DMS 273 (cell line): ENCODE data around the gene WNT11.
A peak's percentile ranks its signal among the peaks of the same experiment; 100 is the strongest.

Experiments used
- DNase-seq: peaks from one replicate; lab custom pipeline; 2025; ENCODE audit not compliant: unreplicated experiment; lab: John Stamatoyannopoulos, UW

Gene WNT11

DNA sequence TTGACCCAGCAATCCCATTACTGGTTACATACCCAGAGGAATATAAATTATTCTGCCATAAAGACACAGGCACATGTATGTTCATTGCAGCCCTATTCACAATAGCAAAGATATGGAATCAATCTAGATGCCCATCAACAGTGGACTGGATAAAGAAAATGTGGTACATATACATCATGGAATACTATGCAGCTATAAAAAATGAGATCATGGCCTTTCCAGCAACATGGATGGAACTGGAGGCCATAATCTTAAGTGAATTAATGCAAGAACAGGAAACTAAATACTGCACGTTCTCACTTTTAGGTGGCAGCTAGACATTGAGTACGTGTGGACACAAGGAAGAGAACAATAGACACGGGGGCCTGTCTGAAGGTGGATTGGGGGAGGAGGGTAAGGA, 15.1 kb upstream of the WNT11 start:
- no peak for DNase-seq

DNA sequence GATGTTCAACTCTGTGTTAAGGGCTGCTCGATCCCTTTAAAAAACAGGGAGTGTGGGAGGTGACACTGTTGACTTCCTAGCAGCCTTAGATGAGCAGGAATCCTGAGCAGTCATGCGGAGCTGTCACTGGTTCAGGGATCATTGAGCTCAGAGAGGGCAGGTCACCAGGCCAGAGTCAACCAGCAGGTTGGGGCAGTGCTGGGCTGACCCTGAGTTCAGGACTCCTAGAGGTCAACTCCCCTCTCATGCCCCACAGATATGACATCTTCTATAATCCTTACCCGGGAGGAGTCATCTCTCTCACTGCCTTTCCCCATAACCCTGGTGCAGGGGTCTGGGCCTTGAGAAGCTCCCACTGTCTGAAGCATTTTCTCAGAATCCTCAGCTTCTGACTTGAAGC, 12.9 kb upstream of the WNT11 start:
- DNase-seq = no peak

DNA sequence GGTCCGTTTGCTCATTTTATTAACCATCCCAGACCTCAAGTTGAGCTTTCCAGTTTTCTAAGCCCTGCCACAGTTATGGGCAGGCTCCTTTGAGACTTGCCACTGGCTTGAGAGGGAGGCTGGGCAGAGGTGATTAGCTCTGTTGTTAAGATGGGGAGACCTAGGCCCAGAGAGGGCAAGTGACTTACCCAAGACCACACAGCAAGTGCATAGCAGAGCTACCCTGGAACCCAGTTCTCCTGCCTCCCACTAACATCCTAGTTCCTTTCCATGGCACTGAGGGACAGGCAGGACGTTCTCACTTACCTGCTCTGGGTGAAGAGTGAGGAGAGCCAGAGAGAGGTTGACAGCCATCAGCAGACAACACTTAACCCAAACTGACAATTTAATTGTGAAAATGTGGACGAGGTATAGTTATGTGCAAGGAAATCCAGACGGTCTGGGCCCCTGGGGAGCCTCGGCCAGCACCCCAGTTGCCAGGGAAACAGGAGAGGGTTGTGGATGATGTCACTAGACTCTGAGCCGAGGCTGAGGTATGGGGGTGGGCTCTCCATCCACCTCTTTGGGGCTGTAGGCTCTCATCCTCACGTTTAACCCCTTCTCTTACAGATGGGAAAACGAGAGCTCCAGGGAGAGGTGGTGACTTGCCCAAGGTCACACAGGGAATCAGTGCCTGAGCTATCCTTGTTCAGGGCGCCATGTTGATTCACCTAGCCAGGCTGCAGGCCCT, 12.3 kb upstream of the WNT11 start:
- peak; percentile 13 for DNase-seq

DNA sequence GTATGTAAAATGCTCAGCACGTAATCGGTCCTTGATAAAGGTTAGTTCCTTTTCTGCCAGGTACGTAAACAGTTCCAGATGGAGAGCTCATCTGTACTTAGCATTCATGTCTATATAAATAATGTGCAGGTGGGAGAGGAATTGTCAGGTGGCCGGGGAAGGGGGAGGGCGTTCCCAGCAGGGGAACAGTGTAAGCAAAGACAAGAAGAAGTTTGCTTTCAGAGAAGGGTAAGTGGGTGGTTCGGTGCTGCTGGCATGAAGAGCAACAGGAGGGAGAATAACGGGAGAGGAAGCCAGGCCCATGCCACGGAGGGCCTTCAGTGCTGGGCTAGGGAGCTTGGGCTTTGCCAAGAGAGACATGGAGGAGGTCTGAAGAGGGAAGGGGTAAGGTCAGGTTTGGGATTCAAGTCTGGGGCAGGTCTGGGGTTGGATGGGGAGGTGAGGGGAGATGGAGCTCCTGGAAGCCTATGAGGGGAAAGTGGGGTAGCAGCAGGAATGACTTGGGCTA, 11.4 kb upstream of the WNT11 start:
- DNase-seq = no peak

DNA sequence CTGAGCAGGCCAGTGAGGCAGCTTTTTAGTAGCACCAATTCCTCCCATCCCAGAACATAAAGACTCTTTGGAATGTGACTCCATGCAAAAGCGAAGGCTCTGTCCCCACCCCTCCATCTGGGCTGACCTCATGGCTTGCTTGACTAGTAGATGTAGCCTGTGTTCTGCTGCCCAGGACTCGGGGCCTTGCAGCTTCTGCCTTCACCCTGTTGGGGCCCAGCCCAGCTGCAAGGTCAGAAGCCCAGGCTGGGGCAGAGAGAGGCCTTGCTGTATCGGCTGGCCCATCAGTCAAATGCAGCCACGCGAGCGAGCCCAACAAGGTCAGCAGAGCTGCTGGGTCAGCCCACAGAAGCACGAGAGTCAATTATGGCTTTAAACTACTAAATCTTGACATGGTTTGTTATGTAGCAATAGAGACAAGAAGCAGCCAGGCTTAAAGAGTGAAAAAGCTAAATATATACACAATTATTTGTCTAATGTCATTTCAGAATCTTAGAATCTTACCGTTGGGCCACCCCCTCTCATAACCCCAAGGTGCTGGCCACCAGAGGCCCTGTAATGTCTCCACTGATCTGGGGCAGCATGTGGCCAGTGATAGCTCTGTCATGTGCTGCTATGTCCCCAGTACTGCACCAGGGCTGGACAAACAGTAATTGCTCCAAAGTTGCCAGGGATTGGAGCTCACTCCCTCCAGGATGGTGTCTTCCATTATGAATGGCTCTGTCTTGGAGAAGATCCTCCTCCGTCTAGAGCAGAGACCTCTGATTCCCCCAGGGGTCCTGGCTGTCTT, 10.4 kb upstream of the WNT11 start:
- DNase-seq = peak; percentile 25

DNA sequence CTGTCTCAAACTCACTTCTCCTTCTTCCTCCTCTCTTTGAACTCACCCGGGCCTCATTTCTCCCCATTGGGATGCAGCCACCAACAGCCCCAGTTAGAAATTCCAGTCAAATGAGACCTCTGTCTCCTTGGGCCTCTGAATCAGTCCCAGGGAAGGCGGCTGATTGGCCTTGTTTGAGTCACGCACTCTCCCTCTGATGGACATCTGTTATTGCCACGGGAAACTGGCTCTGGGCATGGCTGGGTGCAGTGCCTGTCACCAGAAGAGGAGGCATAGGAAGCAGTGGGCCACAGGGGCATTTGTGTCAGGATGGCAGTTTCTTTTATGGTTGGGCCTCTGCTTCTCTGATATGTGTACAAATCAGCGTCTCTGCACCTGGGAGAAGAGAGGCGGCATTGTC, 9.6 kb upstream of the WNT11 start:
- peak; percentile 32 for DNase-seq

DNA sequence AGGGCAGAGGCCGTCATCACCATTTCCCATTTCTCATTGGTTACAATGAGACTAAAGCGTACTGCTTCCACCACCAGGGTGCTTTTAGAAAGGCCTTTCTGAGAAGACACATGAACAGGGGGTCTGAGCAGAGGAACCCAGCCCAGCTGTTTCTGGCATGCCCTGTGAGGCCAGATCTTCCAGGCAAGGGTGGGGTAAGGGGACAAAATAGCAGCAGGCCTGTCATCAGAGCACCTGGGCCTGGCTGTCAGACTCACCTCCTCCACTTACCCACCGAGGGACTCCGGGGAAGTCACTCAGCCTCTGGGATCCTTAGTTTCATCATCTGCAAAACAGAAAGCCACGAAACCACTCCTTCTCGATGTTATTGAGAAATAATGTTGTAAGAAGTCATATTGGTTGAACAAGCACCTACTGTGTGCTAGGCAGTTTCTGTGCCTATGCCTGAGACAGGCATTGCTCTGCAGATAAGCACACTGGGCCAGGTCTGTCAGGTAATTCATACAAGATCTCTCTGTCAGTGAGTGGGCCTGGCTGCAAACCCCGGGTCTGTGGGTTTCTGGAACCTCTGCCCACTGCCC, 8.8 kb upstream of the WNT11 start:
- no peak for DNase-seq

GRCh38 chr11:76214186-76214585, 7.9 kb upstream of the WNT11 start:
- DNase-seq = no peak

DNA sequence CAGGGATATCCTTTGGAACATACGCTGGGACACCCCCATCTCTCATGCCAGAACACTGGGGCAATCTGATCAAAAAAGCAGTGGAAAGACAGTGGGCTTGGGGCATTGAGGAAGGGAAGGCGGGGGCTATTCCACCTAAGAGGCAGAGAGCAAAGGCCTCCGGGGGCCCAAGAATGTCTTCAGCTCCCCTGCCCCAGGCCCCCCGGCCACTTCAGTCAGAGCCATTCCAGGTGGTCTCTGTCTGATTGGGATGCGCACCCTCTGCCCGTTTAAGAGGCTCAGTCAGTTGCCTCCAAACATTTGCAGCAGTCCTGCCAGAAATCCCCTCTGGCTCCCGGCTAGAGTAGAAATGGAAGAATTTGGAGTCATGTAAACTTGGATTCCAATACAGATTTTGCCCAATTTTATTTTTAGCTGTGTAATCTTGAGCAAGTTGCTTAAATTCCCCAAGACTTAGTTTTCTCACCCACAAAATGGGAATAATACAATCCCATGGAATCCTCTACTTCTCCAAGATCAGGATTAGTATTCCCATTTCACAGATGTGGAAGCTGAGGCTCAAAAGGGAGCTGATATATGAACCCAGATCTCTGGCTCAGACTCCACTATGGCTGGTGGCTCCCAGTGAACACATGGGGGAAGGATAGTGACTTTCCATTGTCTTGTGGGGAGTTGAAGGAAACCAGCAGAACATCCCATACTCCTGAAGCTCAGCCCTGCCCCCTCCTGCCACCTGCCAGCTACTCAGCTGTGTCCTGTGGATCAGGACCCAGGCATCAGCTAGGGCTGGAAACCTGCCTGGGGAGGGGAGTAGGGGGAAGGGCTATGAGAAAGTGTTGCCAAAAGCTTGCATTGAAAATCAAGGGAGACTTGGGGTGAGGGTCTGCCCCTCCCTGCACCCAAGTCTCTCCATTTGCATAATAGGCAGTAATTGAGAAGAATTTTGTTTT, 6.1 kb upstream of the WNT11 start:
- no peak for DNase-seq

- DNase-seq = no peak
Observed at GRCh38 chr11:76210931-76211851, 4.9 kb upstream of the WNT11 start.

GRCh38 chr11:76209973-76210930, 4.0 kb upstream of the WNT11 start:
- DNase-seq = peak; percentile 77

- DNase-seq = peak; percentile 67
Observed at GRCh38 chr11:76209375-76209972, 3.2 kb upstream of the WNT11 start.

GRCh38 chr11:76208438-76209374, 2.4 kb upstream of the WNT11 start:
- peak; percentile 91 for DNase-seq

- peak; percentile 92 for DNase-seq
Observed at GRCh38 chr11:76207642-76208401, 1.5 kb upstream of the WNT11 start.

- no peak for DNase-seq
Observed at GRCh38 chr11:76206077-76206326, 300 bp downstream of the WNT11 start.

- no peak for DNase-seq
Observed at GRCh38 chr11:76205252-76206076, 838 bp downstream of the WNT11 start.
